Skeletal muscle tissue (tissue), 4 donors: ENCODE measurements around the gene TMPRSS9. TPM values are rescaled to one million over a fixed set of nuclear protein-coding genes. Genes with fewer than 3 reads are reported as not detected.

ENCODE experiments used
- H3K27ac ChIP-seq: one replicate; pipeline ENCODE4 v1.7.0; 2013; ENCODE audit warnings: mild to moderate bottlenecking, low read depth, low read length, inconsistent platforms
- H3K27me3 ChIP-seq, 3 donors: one replicate each; pipeline ENCODE4 v1.7.0; 2013; ENCODE audit warnings: low read length in 3 of 3; ENCODE audit not compliant: control insufficient read depth in 3 of 3, insufficient read depth in 3 of 3
- H3K36me3 ChIP-seq, 3 donors: one replicate each; pipeline ENCODE4 v1.7.0; 2013; ENCODE audit warnings: low read length in 3 of 3; ENCODE audit not compliant: control insufficient read depth in 3 of 3, insufficient read depth in 3 of 3
- H3K4me1 ChIP-seq, 3 donors: one replicate each; pipeline ENCODE4 v1.7.0; 2013; ENCODE audit warnings: low read length in 3 of 3, mild to moderate bottlenecking in 3 of 3; ENCODE audit not compliant: control insufficient read depth in 3 of 3, insufficient read depth in 3 of 3
- H3K4me3 ChIP-seq, 3 donors: one replicate each; pipeline ENCODE4 v1.7.0; 2013; ENCODE audit warnings: low read length in 3 of 3
- H3K9ac ChIP-seq, 3 donors: one replicate each; pipeline ENCODE4 v1.7.0; 2013; ENCODE audit warnings: low read length in 3 of 3, mild to moderate bottlenecking in 3 of 3, moderate library complexity in 2 of 3, low read depth in 1 of 3
- H3K9me3 ChIP-seq, 3 donors: one replicate each; pipeline ENCODE4 v1.7.0; 2013; ENCODE audit warnings: low read length in 3 of 3; ENCODE audit not compliant: control insufficient read depth in 3 of 3
- total RNA-seq: library from RNA; depleted of rRNA; stranded (reverse); fragments of >200 nt; gene quantifications from one replicate; pipeline ENCODE4 v1.2.3, GENCODE V29; 2014
- donor health status: Osteomylitis.

Gene TMPRSS9
- total RNA-seq, 1 donor from 2014 or later, result under 0.01 TPM

DNA sequence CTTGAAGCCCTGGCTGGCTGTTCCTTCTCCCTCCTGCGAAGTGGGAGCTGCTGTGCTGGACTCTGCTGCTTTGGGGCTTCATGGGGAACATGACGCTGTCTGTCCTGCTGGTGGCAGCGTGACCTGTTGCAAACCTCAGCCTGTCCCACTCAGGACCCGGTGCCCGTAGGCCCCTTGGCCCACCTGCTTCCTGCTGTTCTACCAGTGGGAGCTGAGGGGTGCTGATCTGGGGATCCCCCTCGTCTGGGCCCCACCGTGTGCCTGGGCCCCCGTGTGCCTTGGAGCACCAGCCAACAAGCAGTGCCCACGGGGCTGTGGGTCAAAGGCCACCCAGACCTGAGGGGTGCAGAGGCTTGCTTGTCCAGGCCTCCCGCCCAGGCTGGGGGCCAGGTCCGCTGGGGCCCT is 26.3 kb upstream of the TMPRSS9 start:
- Histone ChIP-seq H3K4me1 (peaks cover 39 to 73% (median 49%) of the 10 kb centered on the region in 3 donors), H3K9me3 (no peaks in the 10 kb centered on the region), H3K27me3 (no peaks in the 10 kb centered on the region), H3K36me3 (peaks cover 2 to 6% (median 3%) of the 10 kb centered on the region in 3 donors), H3K27ac (no peak overlapping the region), H3K4me3 (no peak overlapping the region), H3K9ac (peak overlapping the region in 2 of 3 donors; percentile 6 to 54)

DNA sequence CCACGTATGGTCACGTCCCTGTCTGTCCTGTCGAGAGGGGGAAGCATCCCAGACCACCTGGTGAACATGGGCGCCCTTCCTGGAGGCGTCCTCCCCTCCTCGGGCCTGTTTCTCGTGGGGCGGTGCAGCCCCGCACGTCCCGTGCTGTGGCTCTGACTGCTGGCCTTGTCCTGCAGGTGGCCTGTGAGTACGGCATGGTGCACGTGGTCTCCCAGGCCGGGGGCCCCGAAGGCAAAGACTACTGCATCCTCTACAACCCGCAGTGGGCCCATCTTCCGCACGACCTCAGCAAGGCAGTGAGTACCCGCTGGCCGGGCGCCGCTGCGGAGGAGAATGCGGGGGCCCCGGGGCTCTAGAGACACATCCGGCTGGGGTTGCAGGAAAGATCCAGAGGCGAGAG is 25.6 kb upstream of the TMPRSS9 start:
- H3K9ac ChIP-seq, result no peak overlapping the region
- H3K27ac ChIP-seq, result no peak overlapping the region
- no peaks in the 10 kb centered on the region for H3K27me3 ChIP-seq
- H3K4me3 ChIP-seq, result no peak overlapping the region
- H3K4me1 ChIP-seq, result peaks cover 34 to 67% (median 44%) of the 10 kb centered on the region in 3 donors
- H3K36me3 ChIP-seq, result peaks cover 4 to 6% (median 5%) of the 10 kb centered on the region in 3 donors
- H3K9me3 ChIP-seq, result no peaks in the 10 kb centered on the region

DNA sequence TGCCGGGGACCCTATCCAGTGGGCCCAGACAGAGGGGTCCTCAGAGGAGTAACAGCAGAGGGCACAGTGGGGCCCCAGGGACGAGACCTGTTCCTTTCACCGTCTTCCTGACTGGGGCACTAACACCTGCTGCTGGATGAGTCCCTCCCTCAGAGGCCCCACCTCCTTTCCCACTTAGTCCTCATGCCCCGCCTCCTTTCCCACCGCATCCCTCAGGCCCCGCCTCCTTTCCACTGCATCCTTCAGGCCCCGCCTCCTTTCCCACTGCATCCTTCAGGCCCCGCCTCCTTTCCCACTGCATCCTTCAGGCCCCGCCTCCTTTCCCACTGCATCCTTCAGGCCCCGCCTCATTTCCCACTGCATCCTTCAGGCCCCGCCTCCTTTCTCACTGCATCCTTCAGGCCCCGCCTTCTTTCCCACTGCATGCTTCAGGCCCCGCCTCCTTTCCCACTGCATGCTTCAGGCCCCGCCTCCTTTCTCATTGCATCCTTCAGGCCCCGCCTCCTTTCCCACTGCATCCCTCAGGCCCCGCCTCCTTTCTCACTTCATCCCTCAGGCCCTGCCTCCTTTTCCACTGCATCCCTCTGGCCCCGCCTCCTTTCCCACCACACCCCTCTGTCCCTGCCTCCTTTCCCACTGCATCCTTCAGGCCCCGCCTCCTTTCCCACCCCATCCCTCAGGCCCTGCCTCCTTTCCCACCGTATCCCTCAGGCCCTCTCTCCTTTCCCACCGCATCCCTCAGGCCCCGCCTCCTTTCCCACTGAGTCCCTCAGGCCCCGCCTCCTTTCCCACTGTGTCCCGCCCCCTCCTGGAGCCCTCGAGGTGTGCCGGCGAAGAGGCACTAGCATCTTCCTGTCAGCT is 24.8 kb upstream of the TMPRSS9 start:
- no peak overlapping the region for H3K27ac ChIP-seq
- H3K27me3 ChIP-seq, result no peaks in the 10 kb centered on the region
- peaks cover 28 to 60% (median 40%) of the 10 kb centered on the region in 3 donors for H3K4me1 ChIP-seq
- H3K36me3 ChIP-seq, result peaks cover 5 to 12% (median 6%) of the 10 kb centered on the region in 3 donors
- no peaks in the 10 kb centered on the region for H3K9me3 ChIP-seq
- H3K9ac ChIP-seq, result no peak overlapping the region
- H3K4me3 ChIP-seq, result no peak overlapping the region

DNA sequence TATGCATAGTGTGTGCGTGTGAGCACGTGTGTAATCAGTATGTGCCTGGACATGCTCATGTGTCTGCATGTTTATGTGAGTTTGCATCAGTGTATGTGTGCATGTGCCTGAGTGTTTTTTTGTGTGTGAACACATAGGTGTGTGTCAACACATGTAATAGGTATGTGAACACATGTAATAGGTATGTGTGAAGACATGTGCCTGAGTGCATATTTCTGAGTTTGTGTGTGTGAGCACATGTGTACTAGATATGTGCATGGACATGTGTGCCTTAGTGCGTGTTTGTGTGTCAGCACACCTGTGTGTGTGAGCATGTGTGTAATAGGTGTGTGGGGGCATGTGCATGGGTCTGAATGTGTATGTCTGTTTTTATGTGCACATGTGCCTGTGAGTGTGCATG is 24.2 kb upstream of the TMPRSS9 start:
- peaks cover 21 to 54% (median 33%) of the 10 kb centered on the region in 3 donors for H3K4me1 ChIP-seq
- H3K9ac ChIP-seq, result no peak overlapping the region
- no peak overlapping the region for H3K4me3 ChIP-seq
- no peak overlapping the region for H3K27ac ChIP-seq
- H3K9me3 ChIP-seq, result no peaks in the 10 kb centered on the region
- no peaks in the 10 kb centered on the region for H3K27me3 ChIP-seq
- H3K36me3 ChIP-seq, result peaks cover 5 to 12% (median 6%) of the 10 kb centered on the region in 3 donors

DNA sequence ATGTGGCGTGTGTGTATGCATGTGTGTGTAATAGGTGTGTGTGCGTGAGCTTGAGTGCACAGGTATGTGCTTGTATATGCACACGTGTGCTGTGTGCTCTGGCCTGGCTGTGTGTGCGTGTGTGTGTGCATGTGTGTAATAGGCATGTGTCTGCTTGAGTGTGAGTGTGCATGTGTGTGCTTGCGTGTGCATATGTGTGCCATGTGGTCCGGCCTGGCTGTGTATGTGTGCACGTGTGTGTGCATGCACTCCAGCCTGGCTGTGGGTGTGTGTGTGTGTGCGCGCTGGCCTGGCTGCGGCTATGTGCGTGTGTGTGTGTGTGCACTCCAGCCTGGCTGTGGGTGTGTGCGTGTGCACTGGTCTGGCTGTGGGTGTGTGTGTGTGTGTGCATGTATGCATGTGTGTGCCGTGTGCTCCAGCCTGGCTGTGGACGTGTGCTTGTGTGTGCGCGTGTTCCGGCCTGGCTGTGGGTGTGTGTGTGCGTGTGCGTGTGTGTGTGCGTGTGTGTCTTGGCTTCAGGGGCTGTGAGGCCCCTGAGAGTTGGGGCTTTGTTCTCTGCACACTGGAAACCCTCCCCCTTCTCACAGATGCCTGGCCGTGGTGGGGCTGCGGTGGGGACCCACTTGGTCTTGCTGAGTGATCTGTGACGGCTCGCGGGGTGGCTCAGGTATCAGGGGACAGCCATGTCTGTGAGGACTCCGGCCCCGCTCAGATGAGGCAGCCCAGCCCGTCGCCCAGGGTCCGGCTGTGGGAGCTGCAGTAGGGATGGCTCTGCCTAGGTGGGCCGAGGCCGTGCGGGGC is 23.3 kb upstream of the TMPRSS9 start:
- H3K9me3 ChIP-seq, result no peaks in the 10 kb centered on the region
- no peak overlapping the region for H3K9ac ChIP-seq
- H3K4me3 ChIP-seq, result peak overlapping the region in 1 of 3 donors; percentile 29
- H3K4me1 ChIP-seq, result peaks cover 14 to 45% (median 25%) of the 10 kb centered on the region in 3 donors
- peaks cover 7 to 19% (median 11%) of the 10 kb centered on the region in 3 donors for H3K36me3 ChIP-seq
- no peak overlapping the region for H3K27ac ChIP-seq
- H3K27me3 ChIP-seq, result no peaks in the 10 kb centered on the region

DNA sequence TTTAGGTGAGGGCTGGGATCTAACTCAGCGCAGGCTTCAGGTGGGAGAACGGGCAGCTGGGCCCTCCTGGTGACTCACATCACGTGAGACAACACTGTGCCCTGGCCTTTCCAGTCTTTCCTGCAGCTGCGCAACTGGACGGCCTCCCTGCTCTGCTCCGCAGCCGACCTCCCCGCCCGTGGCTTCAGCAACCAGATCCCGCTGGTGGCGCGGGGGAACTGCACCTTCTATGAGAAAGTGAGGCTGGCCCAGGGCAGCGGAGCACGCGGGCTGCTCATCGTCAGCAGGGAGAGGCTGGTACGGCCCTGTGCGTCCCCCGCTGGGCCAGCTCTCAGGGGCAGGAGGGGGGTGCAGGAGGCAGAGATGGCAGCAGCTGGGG is 22.7 kb upstream of the TMPRSS9 start:
- Histone ChIP-seq H3K9ac (no peak overlapping the region), H3K4me1 (peaks cover 8 to 39% (median 19%) of the 10 kb centered on the region in 3 donors), H3K27me3 (no peaks in the 10 kb centered on the region), H3K27ac (no peak overlapping the region), H3K36me3 (peaks cover 7 to 19% (median 11%) of the 10 kb centered on the region in 3 donors), H3K4me3 (no peak overlapping the region), H3K9me3 (no peaks in the 10 kb centered on the region)

DNA sequence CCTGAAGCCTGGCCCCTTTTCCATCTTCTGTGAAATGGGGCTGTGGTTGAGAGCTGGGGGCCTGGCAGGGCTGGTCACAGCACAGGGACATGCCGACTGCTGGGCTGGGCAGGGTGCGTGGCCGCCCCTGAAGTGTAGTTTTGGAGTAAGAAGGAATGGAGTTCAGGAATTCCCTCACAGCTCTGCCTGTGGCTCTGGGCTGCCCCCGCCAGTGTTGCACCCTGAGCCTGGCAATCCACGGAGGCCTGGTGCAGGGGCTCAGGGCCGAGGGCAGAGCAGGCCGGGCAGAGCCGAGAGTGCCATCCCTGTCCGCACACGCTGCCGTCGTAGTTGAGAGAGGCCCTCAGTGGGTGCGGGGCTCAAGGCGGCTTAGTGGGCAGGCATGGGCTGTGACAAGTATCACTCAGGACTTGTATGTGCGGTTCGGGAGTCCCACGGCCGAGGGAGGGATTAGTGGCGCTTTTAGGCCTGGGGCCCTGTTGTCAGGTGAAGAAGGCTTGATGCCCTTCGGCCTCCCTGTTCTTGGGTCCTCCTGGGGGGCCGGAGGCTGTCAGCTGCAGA is 21.9 kb upstream of the TMPRSS9 start:
- Histone ChIP-seq H3K27ac (no peak overlapping the region), H3K4me1 (peaks cover 4 to 33% (median 13%) of the 10 kb centered on the region in 3 donors), H3K9ac (no peak overlapping the region), H3K9me3 (no peaks in the 10 kb centered on the region), H3K36me3 (peaks cover 7 to 21% (median 15%) of the 10 kb centered on the region in 3 donors), H3K4me3 (no peak overlapping the region), H3K27me3 (no peaks in the 10 kb centered on the region)

DNA sequence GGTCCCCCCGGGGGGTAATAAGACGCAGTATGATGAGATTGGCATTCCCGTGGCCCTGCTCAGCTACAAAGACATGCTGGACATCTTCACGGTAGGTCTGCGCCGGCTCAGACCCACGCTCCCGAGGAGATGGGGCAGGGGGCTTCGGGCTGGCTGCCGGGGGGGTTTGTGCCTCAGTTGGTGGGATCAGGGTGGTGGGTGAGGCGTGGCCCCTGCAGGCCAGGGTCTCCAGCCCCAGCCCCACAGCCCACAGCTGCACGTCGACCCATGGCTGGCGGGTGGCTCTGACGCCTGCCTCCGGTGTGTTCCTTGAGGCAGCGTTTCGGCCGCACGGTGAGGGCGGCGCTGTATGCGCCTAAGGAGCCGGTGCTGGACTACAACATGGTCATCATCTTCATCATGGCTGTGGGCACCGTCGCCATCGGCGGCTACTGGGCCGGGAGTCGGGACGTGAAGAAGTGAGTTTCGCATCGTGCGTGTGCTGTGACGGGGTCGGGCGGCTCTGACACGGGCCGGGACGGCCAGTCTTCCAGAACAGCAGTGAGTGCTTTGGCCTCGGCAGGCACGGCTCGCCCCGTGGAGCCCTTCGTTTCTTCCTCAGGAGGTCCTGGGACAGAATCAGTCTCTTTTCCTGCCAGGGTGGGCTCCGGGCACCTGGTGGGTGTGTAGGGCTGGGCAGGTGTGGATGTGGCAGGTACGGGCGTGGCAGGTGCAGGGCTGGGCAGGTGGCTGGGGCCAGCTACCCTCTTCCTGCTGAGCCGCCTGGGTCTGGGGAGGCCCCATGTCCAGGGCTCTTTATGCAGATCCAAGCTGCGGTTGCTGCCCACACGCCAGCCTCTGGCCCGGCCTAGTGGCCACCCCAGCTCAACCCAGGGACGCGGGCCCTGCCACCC is 21.1 kb upstream of the TMPRSS9 start:
- no peaks in the 10 kb centered on the region for H3K9me3 ChIP-seq
- H3K27me3 ChIP-seq, result no peaks in the 10 kb centered on the region
- peaks cover under 1 to 25% (median 5%) of the 10 kb centered on the region in 3 donors for H3K4me1 ChIP-seq
- H3K9ac ChIP-seq, result no peak overlapping the region
- peaks cover 7 to 21% (median 15%) of the 10 kb centered on the region in 3 donors for H3K36me3 ChIP-seq
- no peak overlapping the region for H3K4me3 ChIP-seq
- no peak overlapping the region for H3K27ac ChIP-seq

DNA sequence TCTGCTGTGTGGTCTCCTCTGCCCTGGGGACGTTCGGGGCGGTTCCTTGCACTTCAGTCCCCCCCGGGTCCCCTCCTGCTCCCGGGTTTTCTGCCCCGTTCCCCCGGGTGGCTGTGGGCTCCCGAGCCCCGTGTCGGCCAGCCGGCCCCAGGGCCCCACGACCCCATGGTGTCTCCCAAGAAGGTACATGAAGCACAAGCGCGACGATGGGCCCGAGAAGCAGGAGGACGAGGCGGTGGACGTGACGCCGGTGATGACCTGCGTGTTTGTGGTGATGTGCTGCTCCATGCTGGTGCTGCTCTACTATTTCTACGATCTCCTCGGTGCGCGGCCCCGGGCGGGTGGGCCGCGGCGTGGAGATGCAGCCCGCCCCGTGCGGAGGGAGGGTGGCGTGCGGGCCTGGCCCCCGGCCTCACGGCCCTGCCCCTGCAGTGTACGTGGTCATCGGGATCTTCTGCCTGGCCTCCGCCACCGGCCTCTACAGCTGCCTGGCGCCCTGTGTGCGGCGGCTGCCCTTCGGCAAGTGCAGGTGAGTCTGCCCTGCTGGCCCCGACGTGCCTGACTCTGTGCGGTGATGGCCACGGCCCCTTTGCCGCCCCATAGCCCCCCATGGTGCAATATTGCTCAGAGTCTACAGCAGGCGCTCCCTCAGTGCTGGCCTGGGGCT is 20.3 kb upstream of the TMPRSS9 start:
- peaks cover 0 to 21% (median 3%) of the 10 kb centered on the region in 3 donors for H3K4me1 ChIP-seq
- H3K9ac ChIP-seq, result no peak overlapping the region
- peaks cover 8 to 23% (median 21%) of the 10 kb centered on the region in 3 donors for H3K36me3 ChIP-seq
- H3K4me3 ChIP-seq, result no peak overlapping the region
- no peaks in the 10 kb centered on the region for H3K9me3 ChIP-seq
- H3K27ac ChIP-seq, result no peak overlapping the region
- H3K27me3 ChIP-seq, result no peaks in the 10 kb centered on the region
